Heart left ventricle (tissue), 16 donors: Measurements from ENCODE around the gene UBE2E3. TPM values are rescaled to one million over a fixed set of nuclear protein-coding genes. Genes with fewer than 3 reads are reported as not detected.
"Not testable (repeated sequence)": the region's sequence is repeated elsewhere in the genome, so short reads cannot be mapped to it uniquely, and the experiment has no call there.

Experiments used
- ATAC-seq, 4 donors: fragments of 200-7000 bp; cut with Tn5 transposase; one replicate each; pipeline ENCODE4 v1.9.1; 2020 to 2022; ENCODE audit warnings: moderate library complexity in 4 of 4, mild to moderate bottlenecking in 3 of 4, moderate number of reproducible peaks in 1 of 4
- DNase-seq, 5 donors: peaks; one replicate each; pipeline ENCODE4 v3.0.0-alpha.2; 2020
- H3K27ac ChIP-seq, 12 donors: fragments of 200-600 bp; sonication (generic) in 4 of 12; one replicate each; pipeline versions ENCODE4 v1.5.0 to v1.8.0; 2016 to 2022; ENCODE audit warnings: mild to moderate bottlenecking in 2 of 12
- H3K27me3 ChIP-seq, 9 donors: fragments of 200-600 bp; sonication (generic) in 2 of 9; one replicate each; pipeline versions ENCODE4 v1.5.1 to v1.8.0; 2016 to 2022; ENCODE audit warnings: mild to moderate bottlenecking in 3 of 9
- H3K36me3 ChIP-seq, 9 donors: fragments of 200-600 bp; sonication (generic) in 2 of 9; one replicate each; pipeline versions ENCODE4 v1.5.0 to v1.8.0; 2018 to 2022; ENCODE audit warnings: mild to moderate bottlenecking in 2 of 9
- H3K4me1 ChIP-seq, 12 donors: fragments of 200-600 bp; sonication (generic) in 4 of 12; one replicate each; pipeline versions ENCODE4 v1.5.0 to v1.8.0; 2016 to 2022; ENCODE audit warnings: mild to moderate bottlenecking in 3 of 12
- H3K4me3 ChIP-seq, 12 donors: fragments of 200-600 bp; sonication (generic) in 4 of 12; one replicate each; pipeline versions ENCODE4 v1.5.0 to v1.8.0; 2017 to 2022; ENCODE audit warnings: mild to moderate bottlenecking in 9 of 12, moderate library complexity in 4 of 12
- H3K9me3 ChIP-seq, 12 donors: fragments of 200-600 bp; sonication (generic) in 4 of 12; one replicate each; pipeline versions ENCODE4 v1.5.0 to v1.8.0; 2016 to 2022; ENCODE audit warnings: mild to moderate bottlenecking in 1 of 12
- CTCF ChIP-seq, 12 donors: fragments of 200-600 bp; sonication (generic) in 4 of 12; IDR thresholded peaks; one replicate each; pipeline versions ENCODE4 v1.5.0 to v1.8.0; 2018 to 2022; ENCODE audit warnings: antibody characterized with exemption in 12 of 12, mild to moderate bottlenecking in 5 of 12
- POLR2A ChIP-seq, 2 donors: fragments of 450-650 bp; IDR thresholded peaks; one replicate each; pipeline ENCODE4 v1.6.1; 2017; ENCODE audit warnings: antibody characterized with exemption in 2 of 2, mild to moderate bottlenecking in 2 of 2, moderate library complexity in 2 of 2
- WGBS, 4 donors: extraction: QIAGEN DNeasy Blood & Tissue Kit in 2 of 4; methylation state at CpG; one replicate each; pipeline versions ENCODE4 v1.1.5 to v1.1.7; 2013 to 2018; 5-methylcytosine and 5-hydroxymethylcytosine counted together
- intact Hi-C, 10 donors: fragments of 100-400 bp; cut with DNase I; formaldehyde crosslinking; loops; one replicate each; pipeline versions ENCODE4 v1.11.1 to v1.14.2; 2022
- long read RNA-seq, 3 donors: library from polyadenylated mRNA; unstranded; transcript quantifications; one replicate each; pipeline ENCODE4 v2.0.0, GENCODE V29; 2020 to 2021
- polyA plus RNA-seq, 2 donors: library from polyadenylated mRNA; stranded (reverse); fragments of 200-250 nt; gene quantifications; one replicate each; pipeline ENCODE4 v1.2.3, GENCODE V29; 2013
- total RNA-seq, 9 donors: library from RNA; depleted of rRNA in 2 of 9; stranded (reverse); fragments of >200 nt in 2 of 9; fragmentation: NEBNext Ultra II Directional in 3 of 9; extraction: Animal tissue kit (Norgen Biotek cat#: 25700) in 3 of 9; gene quantifications; one replicate each; pipeline versions ENCODE4 v1.1.0 to v1.2.4, GENCODE V29; 2016 to 2023
- donor health status: ischemic (EF 13 %, LVEDD 7.1; RV severe dilation, severe dysfunction).
- donor health status: healthy with polysubstance abuse.
- donor health status: DM: no; HTN: yes; CAD: no.
- donor health status: DM: no; HTN: no; CAD: no.
- donor health status: ischemic (EF 25% LVEDD 6.9; RV normal size, moderate dysfunction).
- donor health status: ischemic (EF 25% LVEDD 5.7; RV mildly dilated, moderate dysfunction).
- donor health status: healthy.
- donor health status: DM: yes; HTN: yes; CAD: no.
- donor health status: ischemic (EF 35%, LVEDD 5.7; RV mildly dilated, moderate dysfunction).
- donor health status: nonischemic (EF 11% LVEDD 7.7; RV severe dilation, severe dysfunction).
- donor health status: DM: yes; HTN: yes; CAD: no.
- donor health status: PGD.
- donor health status: ischemic (EF 29% LVEDD 5.4; RV normal size, mild dysfunction).
- donor health status: nonischemic (EF 23%, LVEDD 6.1; RV moderate dilation, normal function).

UBE2E3 gene
- total RNA-seq (10 to 100 TPM; 47.6 to 61.9 (median 52.0) TPM), polyA plus RNA-seq (10 to 100 TPM; 27.0 to 66.5 TPM)
- long read RNA-seq, donor 1, transcript UBE2E3-202 (6 exons, 1,570 nt) = major isoform, 61 of 80 reads
- long read RNA-seq, donor 1, partial matches to known transcripts = 10 of 80 reads
- long read RNA-seq, donor 1, other reads (novel, unspliced or antisense) = 7 of 80 reads
- long read RNA-seq, donor 2, transcript UBE2E3-202 (6 exons, 1,570 nt) = major isoform, 83 of 128 reads
- long read RNA-seq, donor 2, partial matches to known transcripts = 41 of 128 reads
- long read RNA-seq, donor 2, other reads (novel, unspliced or antisense) = 3 of 128 reads
- long read RNA-seq, donor 3, transcript UBE2E3-202 (6 exons, 1,570 nt) = major isoform, 51 of 63 reads
- long read RNA-seq, donor 3, partial matches to known transcripts = 9 of 63 reads
- long read RNA-seq, donor 3, other reads (novel, unspliced or antisense) = 3 of 63 reads

GRCh38 chr2:180980106-180980942 is at the start of gene UBE2E3:
Gene UBE2E3, plus strand, starts transcription at chr2:180980605. Its CDS starts 1,438 bp downstream, at chr2:180982043.
- intact Hi-C loops = loop anchor here in 1 of 10 donors (5.0 kb wide), 1 partner anchor 77 kb away; no protein-coding TSS in a partner anchor
- TF ChIP-seq CTCF (IDR thresholded peaks at IDR 0.05) (peak; percentile 40 to 82 (median 64)), POLR2A (IDR thresholded peaks at IDR 0.05) (peak in 1 of 2 donors; percentile 30)
- H3K36me3 ChIP-seq = peaks cover 0 to 8% (median 3%) of the 10 kb centered on the region in 9 donors
- WGBS, 4 donors = 1 to 3% (median 1%) methylated on average over 31 to 106 of the region's 106 CpGs
- peak; percentile 83 to 97 (median 94) for ATAC-seq
- peak; percentile 80 to 90 (median 85) for DNase-seq
- peak within 1 kb of the TSS; percentile 70 to 91 (median 89) for H3K27ac ChIP-seq
- peaks cover 0 to 44% (median 34%) of the 10 kb centered on the region in 12 donors for H3K4me1 ChIP-seq
- peak within 1 kb of the TSS; percentile 44 to 86 (median 72) for H3K4me3 ChIP-seq
- no peaks in the 10 kb centered on the region for H3K9me3 ChIP-seq
- H3K27me3 ChIP-seq = no peaks in the 10 kb centered on the region

DNA sequence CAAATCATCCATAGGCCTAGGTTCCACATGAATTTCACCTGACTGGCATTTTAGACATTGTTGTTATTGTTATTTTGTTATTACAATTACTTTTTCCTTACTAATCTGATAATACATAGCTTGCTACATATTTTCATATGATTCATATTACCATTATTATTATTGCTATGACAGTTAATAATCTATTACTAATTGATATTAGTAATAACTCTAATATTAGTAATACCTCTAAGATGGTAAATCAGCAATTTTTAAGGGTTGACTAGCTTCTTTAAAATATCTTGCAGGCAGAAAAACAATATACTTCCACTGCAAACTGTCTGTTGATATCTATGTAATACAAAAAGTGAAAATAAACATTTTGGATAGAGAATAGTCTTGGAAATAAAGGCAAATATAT is 48.6 kb upstream of the UBE2E3 start:
- no peaks in the 10 kb centered on the region for H3K9me3 ChIP-seq
- no peaks in the 10 kb centered on the region for H3K4me1 ChIP-seq
- TF ChIP-seq POLR2A (IDR thresholded peaks at IDR 0.05) = no peak
- TF ChIP-seq CTCF (IDR thresholded peaks at IDR 0.05) = no peak
- H3K36me3 ChIP-seq = no peaks in the 10 kb centered on the region
- no peak for DNase-seq
- intact Hi-C loops = no loop called here
- ATAC-seq = no peak
- H3K27me3 ChIP-seq = no peaks in the 10 kb centered on the region
- H3K27ac ChIP-seq = no peak overlapping the region
- H3K4me3 ChIP-seq = no peak overlapping the region

GRCh38 chr2:180933332-180933731 is 47.1 kb upstream of the UBE2E3 start:
- 92 to 98% (median 95%) methylated on average over 1 of the region's 1 CpG for WGBS, 4 donors
- TF ChIP-seq CTCF (IDR thresholded peaks at IDR 0.05) (no peak), POLR2A (IDR thresholded peaks at IDR 0.05) (no peak)
- H3K27me3 ChIP-seq = no peaks in the 10 kb centered on the region
- DNase-seq (no peak), ATAC-seq (no peak)
- no peak overlapping the region for H3K4me3 ChIP-seq
- intact Hi-C loops = no loop called here
- no peaks in the 10 kb centered on the region for H3K4me1 ChIP-seq
- H3K36me3 ChIP-seq = no peaks in the 10 kb centered on the region
- H3K27ac ChIP-seq = no peak overlapping the region
- H3K9me3 ChIP-seq = no peaks in the 10 kb centered on the region

DNA sequence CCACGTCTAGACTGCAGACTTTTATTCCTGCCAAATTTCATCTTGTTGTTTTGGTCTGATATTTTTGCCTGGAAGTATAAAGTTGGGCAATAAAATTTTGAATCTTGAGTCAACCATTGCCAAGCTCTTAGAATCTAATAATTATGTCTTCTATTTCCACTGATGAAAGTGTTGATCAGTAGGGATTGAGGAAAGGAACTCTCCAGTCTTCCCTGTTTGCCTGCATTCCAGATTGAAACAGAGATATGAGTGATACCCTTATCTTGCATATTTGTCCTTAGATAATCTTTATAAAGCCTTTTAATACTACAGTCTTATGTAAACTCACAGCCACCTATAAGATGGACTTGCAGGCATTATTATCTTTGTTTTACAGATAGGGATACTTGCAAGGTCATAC is 45.5 kb upstream of the UBE2E3 start:
- no peak for DNase-seq
- TF ChIP-seq POLR2A (IDR thresholded peaks at IDR 0.05) (no peak), CTCF (IDR thresholded peaks at IDR 0.05) (no peak)
- H3K36me3 ChIP-seq = no peaks in the 10 kb centered on the region

DNA sequence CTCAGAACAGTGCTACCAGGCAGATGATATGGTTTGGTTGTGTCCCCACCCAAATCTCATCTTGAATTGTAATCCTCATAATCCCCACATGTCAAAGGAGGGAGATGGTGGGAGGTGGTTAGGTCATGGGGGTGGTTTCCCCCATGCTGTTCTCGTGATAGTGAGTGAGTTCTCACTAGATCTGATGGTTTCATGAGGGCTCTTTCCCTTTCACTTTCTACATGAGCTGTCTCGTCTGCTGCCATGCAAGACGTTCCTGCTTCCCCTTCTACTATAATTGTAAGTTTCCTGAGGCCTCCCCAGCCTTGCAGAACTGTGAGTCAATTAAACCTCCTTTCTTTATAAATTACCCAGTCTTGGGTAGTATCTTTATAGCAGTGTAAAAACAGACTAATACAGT is 42.9 kb upstream of the UBE2E3 start:
- H3K4me3 ChIP-seq, ATAC-seq, H3K4me1 ChIP-seq, H3K36me3 ChIP-seq, intact Hi-C loops, H3K27ac ChIP-seq, H3K27me3 ChIP-seq, DNase-seq, H3K9me3 ChIP-seq: not testable (repeated sequence)
- WGBS, 4 donors = 65 to 71% (median 66%) methylated on average over 3 of the region's 3 CpGs

More for the DNA sequence above, 45.5 kb upstream of the UBE2E3 start:
- Histone ChIP-seq H3K27me3 (no peaks in the 10 kb centered on the region), H3K4me1 (no peaks in the 10 kb centered on the region), H3K27ac (no peak overlapping the region), H3K9me3 (no peaks in the 10 kb centered on the region), H3K4me3 (no peak overlapping the region)
- 46 to 57% (median 53%) methylated on average over 1 of the region's 1 CpG for WGBS, 4 donors
- no peak for ATAC-seq
- intact Hi-C loops = no loop called here
